HL-60 (cell line): ENCODE measurements around the gene GGPS1.

Experiments used
- DNase-seq, 2 experiments: peaks; one replicate each; pipeline ENCODE4 v3.0.0-alpha.2; 2010 to 2020; ENCODE audit warnings: low read depth in 1 of 2, low spot score in 1 of 2
- H3K27ac ChIP-seq: fragments of 250-450 bp; sonication (Bioruptor Pico); replicated peaks from 2 replicates; pipeline ENCODE4 v1.5.1; 2020; ENCODE audit warnings: mild to moderate bottlenecking, moderate library complexity
- H3K27me3 ChIP-seq: fragments of 250-450 bp; sonication (Bioruptor Pico); 2 replicates; pipeline ENCODE4 v1.5.1; 2021; ENCODE audit warnings: mild to moderate bottlenecking, moderate library complexity; ENCODE audit not compliant: insufficient read depth, poor library complexity, severe bottlenecking
- H3K4me3 ChIP-seq: replicated peaks from 2 replicates; pipeline ENCODE4 v1.5.1; 2011; ENCODE audit warnings: mild to moderate bottlenecking, control low read depth, low read length; ENCODE audit not compliant: insufficient read depth
- GABPA ChIP-seq: IDR thresholded peaks from 2 replicates; pipeline ENCODE4 v1.6.1; 2012; ENCODE audit warnings: low read depth
- POLR2AphosphoS5 ChIP-seq: IDR thresholded peaks from 2 replicates; pipeline ENCODE4 v1.6.1; 2012; ENCODE audit warnings: low read depth
- REST ChIP-seq: IDR thresholded peaks from 2 replicates; pipeline ENCODE4 v1.6.1; 2012; ENCODE audit warnings: low read depth; ENCODE audit not compliant: insufficient replicate concordance
- SPI1 ChIP-seq: IDR thresholded peaks from 2 replicates; pipeline ENCODE4 v1.6.1; 2012; ENCODE audit warnings: low read depth, mild to moderate bottlenecking, borderline replicate concordance
- TF ChIP-seq, protein P1 (sequence below): IDR thresholded peaks from one replicate; pipeline ENCODE4 v1.5.1; 2011; ENCODE audit warnings: low read length, control low read depth, inconsistent platforms; ENCODE audit not compliant: insufficient read depth

Gene GGPS1

DNA sequence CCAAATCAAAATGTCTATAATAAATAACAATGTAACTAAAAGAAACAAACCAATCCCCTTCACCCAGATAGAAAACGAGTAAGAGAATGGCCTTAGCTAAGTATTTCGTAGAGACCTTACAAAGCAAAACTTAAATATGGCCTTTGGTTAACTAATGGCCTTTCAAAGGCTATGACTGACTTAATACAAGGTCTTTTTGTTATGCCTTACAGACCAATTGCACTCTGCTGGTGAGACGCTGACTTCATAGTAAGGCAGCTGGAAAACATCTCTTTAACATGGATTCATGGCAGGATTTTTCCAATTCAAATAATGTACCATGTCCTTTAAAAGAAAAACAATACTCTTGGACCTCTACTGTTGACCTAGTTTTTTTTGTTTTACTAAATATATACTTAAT lies 23.1 kb downstream of the GGPS1 start:
- no peaks in the 10 kb centered on the region for H3K27me3 ChIP-seq
- H3K4me3 ChIP-seq = no peak overlapping the region
- no peak for DNase-seq
- no peak overlapping the region for H3K27ac ChIP-seq
- TF ChIP-seq POLR2AphosphoS5 (no peak), REST (no peak), SPI1 (no peak), GABPA (no peak)
- TF ChIP-seq, protein P1, sequence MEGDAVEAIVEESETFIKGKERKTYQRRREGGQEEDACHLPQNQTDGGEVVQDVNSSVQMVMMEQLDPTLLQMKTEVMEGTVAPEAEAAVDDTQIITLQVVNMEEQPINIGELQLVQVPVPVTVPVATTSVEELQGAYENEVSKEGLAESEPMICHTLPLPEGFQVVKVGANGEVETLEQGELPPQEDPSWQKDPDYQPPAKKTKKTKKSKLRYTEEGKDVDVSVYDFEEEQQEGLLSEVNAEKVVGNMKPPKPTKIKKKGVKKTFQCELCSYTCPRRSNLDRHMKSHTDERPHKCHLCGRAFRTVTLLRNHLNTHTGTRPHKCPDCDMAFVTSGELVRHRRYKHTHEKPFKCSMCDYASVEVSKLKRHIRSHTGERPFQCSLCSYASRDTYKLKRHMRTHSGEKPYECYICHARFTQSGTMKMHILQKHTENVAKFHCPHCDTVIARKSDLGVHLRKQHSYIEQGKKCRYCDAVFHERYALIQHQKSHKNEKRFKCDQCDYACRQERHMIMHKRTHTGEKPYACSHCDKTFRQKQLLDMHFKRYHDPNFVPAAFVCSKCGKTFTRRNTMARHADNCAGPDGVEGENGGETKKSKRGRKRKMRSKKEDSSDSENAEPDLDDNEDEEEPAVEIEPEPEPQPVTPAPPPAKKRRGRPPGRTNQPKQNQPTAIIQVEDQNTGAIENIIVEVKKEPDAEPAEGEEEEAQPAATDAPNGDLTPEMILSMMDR = no peak

DNA sequence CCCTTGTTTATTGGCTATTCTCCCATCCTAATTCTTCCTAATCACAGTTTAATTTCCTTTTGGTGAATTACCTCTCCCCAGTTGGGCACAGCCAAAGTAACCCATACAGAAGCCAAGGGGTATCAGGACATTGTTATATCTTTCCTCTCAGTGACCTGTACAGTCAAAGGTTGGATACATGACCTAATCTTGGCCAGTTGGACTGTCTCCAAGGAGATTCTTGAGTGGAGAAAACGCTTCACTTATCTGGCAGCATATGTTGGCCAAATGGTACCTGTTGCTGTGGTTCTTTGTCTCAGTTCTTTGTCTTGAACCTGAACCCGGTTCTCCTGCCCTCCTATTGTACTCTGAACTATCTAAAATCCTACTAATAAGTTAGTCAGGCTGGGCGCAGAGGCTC lies 23.5 kb downstream of the GGPS1 start:
- no peak for TF ChIP-seq SPI1
- no peak for TF ChIP-seq GABPA
- no peak for TF ChIP-seq REST
- TF ChIP-seq POLR2AphosphoS5 = no peak
- TF ChIP-seq, protein P1 = no peak
- no peak for DNase-seq
- Histone ChIP-seq H3K4me3 (no peak overlapping the region), H3K27me3 (no peaks in the 10 kb centered on the region), H3K27ac (no peak overlapping the region)

- no peak for DNase-seq
- no peak overlapping the region for H3K4me3 ChIP-seq
- no peak overlapping the region for H3K27ac ChIP-seq
- TF ChIP-seq SPI1 (no peak), REST (no peak), POLR2AphosphoS5 (no peak), GABPA (no peak)
- TF ChIP-seq, protein P1 = no peak
- no peaks in the 10 kb centered on the region for H3K27me3 ChIP-seq
Observed at GRCh38 chr1:235357485-235358373, 29.4 kb downstream of the GGPS1 start.
